Measurements from ENCODE around the gene COG5.

DNA sequence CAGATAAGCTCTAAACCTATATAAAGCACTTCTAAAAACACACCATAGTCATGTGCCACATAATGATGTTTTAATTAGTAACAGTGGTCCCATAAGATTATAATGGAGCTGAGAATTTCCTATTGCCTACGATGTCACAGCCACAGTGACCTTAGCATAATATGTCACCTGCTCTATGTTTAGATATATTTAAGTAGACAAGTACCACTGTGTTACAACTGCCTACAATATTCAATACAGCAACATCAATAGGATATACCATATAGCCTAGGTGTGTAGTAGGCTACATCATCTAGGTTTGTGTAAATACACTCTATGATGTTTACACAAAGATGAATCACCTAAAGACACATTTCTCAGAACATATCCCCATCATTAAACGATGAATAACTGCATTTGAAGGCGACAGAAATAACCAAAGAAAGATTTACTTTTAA, 69.4 kb downstream of the COG5 start:
- TF ChIP-seq POLR2A (IDR thresholded peaks at IDR 0.05): no peak
- TF ChIP-seq CTCF (IDR thresholded peaks at IDR 0.05): no peak
